ENCODE results near the gene LANCL3.

LANCL3 gene

GRCh38 chrX:37685381-37686359 lies 114.2 kb downstream of the LANCL3 start, which contains the start of gene XK:
Gene XK, plus strand, starts transcription at chrX:37685791. Its CDS starts 171 bp downstream, at chrX:37685962.
- peak within 1 kb of the TSS; percentile 81 for H3K4me3 Mint-ChIP-seq
- peak; percentile 87 for ATAC-seq
- no peaks in the 10 kb centered on the region for H3K36me3 Mint-ChIP-seq
- H3K9me3 Mint-ChIP-seq, result no peaks in the 10 kb centered on the region
- peak within 1 kb of the TSS; percentile 60 for H3K27ac Mint-ChIP-seq
- H3K4me1 Mint-ChIP-seq, result no peaks in the 10 kb centered on the region
- H3K27me3 Mint-ChIP-seq, result no peaks in the 10 kb centered on the region

- Mint-ChIP-seq H3K4me1 (no peaks in the 10 kb centered on the region), H3K27ac (peak overlapping the region; percentile 60)
Measured at GRCh38 chrX:37686369-37686995, 115.0 kb downstream of the LANCL3 start.

GRCh38 chrX:37686996-37687395 lies 115.5 kb downstream of the LANCL3 start:
- Mint-ChIP-seq H3K4me3 (no peak overlapping the region), H3K27me3 (no peaks in the 10 kb centered on the region), H3K4me1 (no peaks in the 10 kb centered on the region), H3K27ac (no peak overlapping the region), H3K36me3 (no peaks in the 10 kb centered on the region), H3K9me3 (no peaks in the 10 kb centered on the region)
- ATAC-seq, result no peak

More at GRCh38 chrX:37686369-37686995, 115.0 kb downstream of the LANCL3 start:
- H3K9me3 Mint-ChIP-seq, result no peaks in the 10 kb centered on the region
- no peaks in the 10 kb centered on the region for H3K27me3 Mint-ChIP-seq
- peak overlapping the region; percentile 81 for H3K4me3 Mint-ChIP-seq
- no peak for ATAC-seq
- H3K36me3 Mint-ChIP-seq, result no peaks in the 10 kb centered on the region

GRCh38 chrX:37690119-37690518 lies 118.7 kb downstream of the LANCL3 start:
- Mint-ChIP-seq H3K9me3 (no peaks in the 10 kb centered on the region), H3K4me1 (no peaks in the 10 kb centered on the region), H3K27ac (no peak overlapping the region), H3K4me3 (no peak overlapping the region), H3K36me3 (no peaks in the 10 kb centered on the region), H3K27me3 (no peaks in the 10 kb centered on the region)
- no peak for ATAC-seq

- H3K4me1 Mint-ChIP-seq, result no peaks in the 10 kb centered on the region
- ATAC-seq, result no peak
Measured at GRCh38 chrX:37692918-37693317, 121.5 kb downstream of the LANCL3 start.

GRCh38 chrX:37697169-37697760 lies 125.8 kb downstream of the LANCL3 start:
- no peak for ATAC-seq
- no peak overlapping the region for H3K27ac Mint-ChIP-seq
- H3K9me3 Mint-ChIP-seq, result no peaks in the 10 kb centered on the region
- no peaks in the 10 kb centered on the region for H3K27me3 Mint-ChIP-seq
- H3K4me3 Mint-ChIP-seq, result no peak overlapping the region
- H3K36me3 Mint-ChIP-seq, result no peaks in the 10 kb centered on the region
- no peaks in the 10 kb centered on the region for H3K4me1 Mint-ChIP-seq

More at GRCh38 chrX:37692918-37693317, 121.5 kb downstream of the LANCL3 start:
- no peak overlapping the region for H3K27ac Mint-ChIP-seq
- no peaks in the 10 kb centered on the region for H3K27me3 Mint-ChIP-seq
- H3K4me3 Mint-ChIP-seq, result no peak overlapping the region
- no peaks in the 10 kb centered on the region for H3K36me3 Mint-ChIP-seq
- H3K9me3 Mint-ChIP-seq, result no peaks in the 10 kb centered on the region

GRCh38 chrX:37701588-37701987 lies 130.1 kb downstream of the LANCL3 start:
- no peak overlapping the region for H3K27ac Mint-ChIP-seq
- H3K36me3 Mint-ChIP-seq, result no peaks in the 10 kb centered on the region
- no peaks in the 10 kb centered on the region for H3K27me3 Mint-ChIP-seq
- H3K4me1 Mint-ChIP-seq, result no peaks in the 10 kb centered on the region
- no peak overlapping the region for H3K4me3 Mint-ChIP-seq
- ATAC-seq, result no peak
- H3K9me3 Mint-ChIP-seq, result no peaks in the 10 kb centered on the region

GRCh38 chrX:37711991-37712390 lies 140.5 kb downstream of the LANCL3 start:
- no peaks in the 10 kb centered on the region for H3K36me3 Mint-ChIP-seq
- no peak overlapping the region for H3K27ac Mint-ChIP-seq
- H3K4me3 Mint-ChIP-seq, result no peak overlapping the region
- no peaks in the 10 kb centered on the region for H3K9me3 Mint-ChIP-seq
- no peak for ATAC-seq
- no peaks in the 10 kb centered on the region for H3K4me1 Mint-ChIP-seq
- peaks cover 8% of the 10 kb centered on the region for H3K27me3 Mint-ChIP-seq

GRCh38 chrX:37712458-37712857 lies 141.0 kb downstream of the LANCL3 start:
- Mint-ChIP-seq H3K9me3 (no peaks in the 10 kb centered on the region), H3K4me1 (no peaks in the 10 kb centered on the region), H3K27me3 (peaks cover 8% of the 10 kb centered on the region), H3K27ac (no peak overlapping the region), H3K4me3 (no peak overlapping the region), H3K36me3 (no peaks in the 10 kb centered on the region)
- ATAC-seq, result peak; percentile 62

GRCh38 chrX:37714479-37714878 lies 143.0 kb downstream of the LANCL3 start:
- no peak for ATAC-seq
- H3K36me3 Mint-ChIP-seq, result peaks cover 4% of the 10 kb centered on the region
- peaks cover 5% of the 10 kb centered on the region for H3K9me3 Mint-ChIP-seq
- no peak overlapping the region for H3K27ac Mint-ChIP-seq
- peaks cover 8% of the 10 kb centered on the region for H3K27me3 Mint-ChIP-seq
- H3K4me3 Mint-ChIP-seq, result no peak overlapping the region
- no peaks in the 10 kb centered on the region for H3K4me1 Mint-ChIP-seq

GRCh38 chrX:37716602-37717001 lies 145.1 kb downstream of the LANCL3 start:
- Mint-ChIP-seq H3K36me3 (peaks cover 5% of the 10 kb centered on the region), H3K9me3 (peaks cover 5% of the 10 kb centered on the region), H3K27ac (no peak overlapping the region), H3K4me1 (no peaks in the 10 kb centered on the region), H3K27me3 (peaks cover 8% of the 10 kb centered on the region), H3K4me3 (no peak overlapping the region)
- no peak for ATAC-seq

- Mint-ChIP-seq H3K27ac (no peak overlapping the region), H3K4me3 (no peak overlapping the region), H3K36me3 (peaks cover 5% of the 10 kb centered on the region), H3K4me1 (no peaks in the 10 kb centered on the region), H3K9me3 (peaks cover 5% of the 10 kb centered on the region), H3K27me3 (peaks cover 15% of the 10 kb centered on the region)
- no peak for ATAC-seq
Measured at GRCh38 chrX:37717708-37718107, 146.2 kb downstream of the LANCL3 start.

GRCh38 chrX:37722595-37722994 lies 151.1 kb downstream of the LANCL3 start:
- Mint-ChIP-seq H3K36me3 (peaks cover 5% of the 10 kb centered on the region), H3K4me1 (no peaks in the 10 kb centered on the region), H3K27me3 (peaks cover 8% of the 10 kb centered on the region), H3K4me3 (no peak overlapping the region), H3K9me3 (peaks cover 5% of the 10 kb centered on the region), H3K27ac (no peak overlapping the region)
- ATAC-seq, result no peak

GRCh38 chrX:37726346-37726745 lies 154.9 kb downstream of the LANCL3 start:
- H3K27me3 Mint-ChIP-seq, result peaks cover 8% of the 10 kb centered on the region
- H3K4me1 Mint-ChIP-seq, result no peaks in the 10 kb centered on the region
- H3K27ac Mint-ChIP-seq, result no peak overlapping the region
- H3K4me3 Mint-ChIP-seq, result no peak overlapping the region
- no peaks in the 10 kb centered on the region for H3K9me3 Mint-ChIP-seq
- ATAC-seq, result no peak
- no peaks in the 10 kb centered on the region for H3K36me3 Mint-ChIP-seq
